Measurements from ENCODE around the gene TULP1.

Gene TULP1

GRCh38 chr6:35496036-35496840 is 16.5 kb downstream of the TULP1 start:
- DNase-seq = no peak

GRCh38 chr6:35495258-35496035 is 17.2 kb downstream of the TULP1 start:
- no peak for DNase-seq

GRCh38 chr6:35494161-35494563 is 18.5 kb downstream of the TULP1 start:
- no peak for DNase-seq

- DNase-seq = no peak
These were observed 19.3 kb downstream of the TULP1 start for GRCh38 chr6:35493307-35493983.

- no peak for DNase-seq
These were observed 19.8 kb downstream of the TULP1 start for GRCh38 chr6:35492974-35493284.

- DNase-seq = no peak
These were observed 20.3 kb downstream of the TULP1 start for GRCh38 chr6:35492258-35492973.

GRCh38 chr6:35491558-35492257 is 21.0 kb downstream of the TULP1 start:
- DNase-seq = no peak

GRCh38 chr6:35490821-35491557 is 21.7 kb downstream of the TULP1 start:
- no peak for DNase-seq

GRCh38 chr6:35489995-35490791 is 22.5 kb downstream of the TULP1 start:
- no peak for DNase-seq

GRCh38 chr6:35489066-35489465 is 23.6 kb downstream of the TULP1 start:
- no peak for DNase-seq

- DNase-seq = no peak
These were observed 24.2 kb downstream of the TULP1 start for GRCh38 chr6:35488517-35488862.

- DNase-seq = no peak
These were observed 24.8 kb downstream of the TULP1 start for GRCh38 chr6:35487658-35488516.

GRCh38 chr6:35486005-35486925 is 26.4 kb downstream of the TULP1 start:
- no peak for DNase-seq

- no peak for DNase-seq
These were observed 27.3 kb downstream of the TULP1 start for GRCh38 chr6:35485402-35485877.

- no peak for DNase-seq
These were observed 27.7 kb downstream of the TULP1 start for GRCh38 chr6:35484921-35485392.

GRCh38 chr6:35483893-35484645 is 28.6 kb downstream of the TULP1 start:
- DNase-seq = no peak

GRCh38 chr6:35483490-35483889 is 29.2 kb downstream of the TULP1 start:
- no peak for DNase-seq

GRCh38 chr6:35483062-35483461 is 29.6 kb downstream of the TULP1 start:
- no peak for DNase-seq

Data from GOT3 (cell line).